ENCODE measurements around the gene TRAF2.
A peak's percentile ranks its signal among the peaks of the same experiment; 100 is the strongest.

GRCh38 chr9:136944519-136945332, 58.4 kb downstream of the TRAF2 start, which contains the start of the genes C8G and FBXW5:
- TF ChIP-seq POLR2A (IDR thresholded peaks at IDR 0.05; ENCODE audit: low read depth, low read length) = no peak
- peak; percentile 33; the same call in 1 of the 2 replicates for TF ChIP-seq TAF1 (IDR thresholded peaks at IDR 0.05; ENCODE audit: low read depth, low read length)
- peak; percentile 43; the same call in 1 of the 2 replicates for TF ChIP-seq POLR2AphosphoS5 (IDR thresholded peaks at IDR 0.05; ENCODE audit: low read depth, low read length)
- TF ChIP-seq SPI1 (IDR thresholded peaks at IDR 0.05; ENCODE audit: low read depth, low read length) = no peak
- TF ChIP-seq PAX5 (IDR thresholded peaks at IDR 0.05; ENCODE audit: insufficient read depth, low read length, severe bottlenecking) = peak; percentile 36
- 0 out of 2 replicates have a peak, but pooled peaks have one; percentile 39 for TF ChIP-seq POU2F2 (IDR thresholded peaks at IDR 0.05; ENCODE audit: low read depth, low read length)
